Activated naive CD4-positive, alpha-beta T cell treated with anti-CD3 and anti-CD28 coated beads, Interleukin-2, amount 10 ng/mL, durations not matched to agents 7 days and 5 days (primary cell): ENCODE data around the gene COL4A6.

ENCODE experiments used
- CTCF ChIA-PET: fragments of 350-600 bp; sonication (Branson Sonifier 250); formaldehyde crosslinking; loops from one replicate; lab custom pipeline; 2021; ENCODE audit warnings: antibody characterized with exemption; lab: Charles Lee
- DNase-seq: peaks from one replicate; pipeline ENCODE4 v3.0.0-alpha.2; 2020
- H3K27ac Mint-ChIP-seq: one replicate; pipeline ENCODE4 v1.8.0; 2021; ENCODE audit warnings: mild to moderate bottlenecking, moderate library complexity, mixed read lengths
- H3K27me3 Mint-ChIP-seq: one replicate; pipeline ENCODE4 v1.8.0; 2021; ENCODE audit warnings: mild to moderate bottlenecking, mixed read lengths
- H3K36me3 Mint-ChIP-seq: one replicate; pipeline ENCODE4 v1.8.0; 2021; ENCODE audit warnings: mixed read lengths
- H3K4me1 Mint-ChIP-seq: one replicate; pipeline ENCODE4 v1.8.0; 2021; ENCODE audit warnings: mixed read lengths
- H3K4me3 Mint-ChIP-seq: one replicate; pipeline ENCODE4 v1.8.0; 2021; ENCODE audit warnings: mild to moderate bottlenecking, moderate library complexity, mixed read lengths
- H3K9me3 Mint-ChIP-seq: one replicate; pipeline ENCODE4 v1.8.0; 2021; ENCODE audit warnings: mixed read lengths

COL4A6 gene

GRCh38 chrX:108299704-108300103 lies 138.5 kb downstream of the COL4A6 start:
- peaks cover 4% of the 10 kb centered on the region for H3K27me3 Mint-ChIP-seq

GRCh38 chrX:108299101-108299591 lies 139.1 kb downstream of the COL4A6 start:
- Mint-ChIP-seq H3K27me3 (peaks cover 4% of the 10 kb centered on the region), H3K4me3 (no peak overlapping the region), H3K9me3 (no peaks in the 10 kb centered on the region), H3K36me3 (no peaks in the 10 kb centered on the region), H3K4me1 (no peaks in the 10 kb centered on the region), H3K27ac (no peak overlapping the region)
- CTCF ChIA-PET = no interaction called here
- DNase-seq = no peak

More at GRCh38 chrX:108299704-108300103, 138.5 kb downstream of the COL4A6 start:
- no peak for DNase-seq
- no peaks in the 10 kb centered on the region for H3K4me1 Mint-ChIP-seq
- H3K9me3 Mint-ChIP-seq = no peaks in the 10 kb centered on the region
- CTCF ChIA-PET = no interaction called here
- H3K4me3 Mint-ChIP-seq = no peak overlapping the region
- no peak overlapping the region for H3K27ac Mint-ChIP-seq
- no peaks in the 10 kb centered on the region for H3K36me3 Mint-ChIP-seq

DNA sequence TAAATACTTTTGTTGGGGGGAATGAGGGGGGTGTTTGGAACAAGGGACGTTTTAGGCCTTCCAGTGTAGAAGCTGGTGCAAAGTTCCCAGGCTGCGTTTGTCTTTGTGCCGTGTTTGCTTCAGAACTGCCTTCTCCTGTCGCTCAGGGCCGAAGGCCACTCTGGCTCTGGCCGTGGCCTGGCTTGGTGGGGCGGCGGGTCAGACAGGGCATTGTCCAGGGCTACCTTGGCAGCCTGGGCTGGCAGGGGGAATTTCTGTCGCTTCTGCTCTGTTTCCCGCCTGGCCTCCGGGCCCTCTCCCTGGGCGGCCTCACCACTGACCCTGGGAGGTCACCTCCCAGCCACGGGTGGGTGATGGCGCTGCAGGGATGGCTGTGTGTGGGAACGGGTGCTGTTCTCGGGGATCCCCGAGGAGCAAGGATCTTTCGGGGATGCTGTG lies 140.0 kb downstream of the COL4A6 start:
- Mint-ChIP-seq H3K9me3 (no peaks in the 10 kb centered on the region), H3K27me3 (peaks cover 2% of the 10 kb centered on the region), H3K4me3 (no peak overlapping the region), H3K4me1 (no peaks in the 10 kb centered on the region), H3K27ac (no peak overlapping the region), H3K36me3 (no peaks in the 10 kb centered on the region)
- CTCF ChIA-PET = no interaction called here
- DNase-seq = no peak

DNA sequence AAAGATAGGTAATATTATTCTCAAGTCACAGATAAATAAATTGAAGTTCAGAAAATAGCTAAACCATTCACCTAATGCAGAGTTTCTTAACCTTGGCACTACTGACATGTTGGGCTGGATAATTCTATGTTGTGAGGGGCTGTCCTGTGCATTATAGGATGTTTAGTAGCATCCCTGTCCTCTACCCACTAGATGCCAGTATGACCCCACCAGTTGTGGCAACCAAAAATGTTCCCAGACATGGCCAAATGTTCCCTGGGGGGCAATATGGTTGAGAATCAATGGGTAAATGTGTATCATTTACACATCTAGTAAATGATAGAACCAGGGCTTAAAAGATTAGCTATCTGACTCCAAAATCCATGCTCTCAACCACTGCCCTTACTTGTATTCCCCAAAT lies 140.9 kb downstream of the COL4A6 start:
- Mint-ChIP-seq H3K27me3 (peaks cover 3% of the 10 kb centered on the region), H3K27ac (no peak overlapping the region), H3K9me3 (no peaks in the 10 kb centered on the region), H3K36me3 (no peaks in the 10 kb centered on the region), H3K4me1 (no peaks in the 10 kb centered on the region), H3K4me3 (no peak overlapping the region)
- DNase-seq = no peak
- CTCF ChIA-PET = no interaction called here

DNA sequence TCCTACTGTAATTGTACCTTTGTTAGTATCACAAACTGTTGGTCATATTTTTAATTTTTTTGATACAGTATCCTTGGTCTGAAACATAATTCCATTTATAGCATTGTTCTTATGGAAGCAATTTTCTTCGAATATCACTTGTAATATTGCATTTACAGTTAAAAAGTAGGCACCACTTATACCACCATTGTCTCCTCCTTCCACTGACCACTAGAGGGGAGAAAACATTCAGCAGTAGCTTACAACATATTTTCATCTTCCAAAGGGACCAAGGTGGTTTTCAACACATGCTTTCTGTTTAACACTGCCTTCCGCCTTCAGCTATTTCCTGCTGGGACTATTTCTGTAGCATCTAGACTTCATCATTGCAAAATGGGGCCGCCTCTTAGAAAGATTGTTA lies 146.2 kb downstream of the COL4A6 start:
- H3K9me3 Mint-ChIP-seq = no peaks in the 10 kb centered on the region
- CTCF ChIA-PET = no interaction called here

DNA sequence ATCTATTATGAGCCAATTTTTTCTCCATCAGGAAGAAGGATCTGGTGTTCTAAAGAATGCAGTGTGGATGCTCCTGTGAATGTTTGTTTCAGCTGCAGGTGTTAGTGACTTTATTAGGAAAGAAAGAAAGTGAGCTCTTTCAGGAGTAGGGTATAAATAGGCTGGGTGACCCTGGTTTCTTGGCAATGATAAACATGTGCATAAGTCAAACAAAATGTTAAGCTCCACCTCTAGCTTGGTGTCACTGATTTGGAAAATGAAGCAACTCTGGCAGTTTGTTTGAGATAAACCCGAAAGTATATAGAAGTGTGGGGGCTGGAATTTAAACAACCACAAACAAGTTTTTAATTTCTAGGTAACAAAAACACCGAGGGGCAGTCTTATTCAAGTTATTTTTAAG lies 152.3 kb downstream of the COL4A6 start:
- Mint-ChIP-seq H3K9me3 (no peaks in the 10 kb centered on the region), H3K36me3 (no peaks in the 10 kb centered on the region), H3K27me3 (no peaks in the 10 kb centered on the region), H3K27ac (no peak overlapping the region), H3K4me3 (no peak overlapping the region), H3K4me1 (no peaks in the 10 kb centered on the region)
- CTCF ChIA-PET = no interaction called here
- DNase-seq = no peak

More for the DNA sequence above, 146.2 kb downstream of the COL4A6 start:
- Mint-ChIP-seq H3K27me3 (peaks cover 3% of the 10 kb centered on the region), H3K27ac (no peak overlapping the region), H3K36me3 (no peaks in the 10 kb centered on the region), H3K4me3 (no peak overlapping the region), H3K4me1 (no peaks in the 10 kb centered on the region)
- DNase-seq = no peak

DNA sequence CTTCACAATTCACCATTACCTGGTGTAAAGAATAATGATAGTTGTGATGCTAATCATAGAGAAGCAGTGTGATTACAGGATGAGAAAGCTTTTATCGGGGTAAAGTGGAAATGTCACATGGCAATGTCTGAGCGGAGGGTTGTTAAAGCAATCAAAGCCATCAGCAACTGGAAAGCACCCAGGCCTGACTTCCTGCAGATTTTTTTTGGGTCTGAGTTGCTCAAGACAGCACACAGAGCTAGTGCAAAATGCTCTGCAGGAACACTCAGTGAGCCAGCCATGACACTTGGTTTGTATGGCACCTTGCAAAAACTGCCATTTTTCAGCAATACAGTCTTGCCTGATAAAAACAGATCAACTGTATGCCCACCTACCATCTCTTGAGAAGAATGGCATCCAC lies 152.9 kb downstream of the COL4A6 start:
- CTCF ChIA-PET = no interaction called here
- Mint-ChIP-seq H3K4me3 (no peak overlapping the region), H3K9me3 (no peaks in the 10 kb centered on the region), H3K4me1 (no peaks in the 10 kb centered on the region), H3K27me3 (no peaks in the 10 kb centered on the region), H3K36me3 (no peaks in the 10 kb centered on the region), H3K27ac (no peak overlapping the region)
- no peak for DNase-seq

GRCh38 chrX:108275732-108276131 lies 162.5 kb downstream of the COL4A6 start:
- no peak for DNase-seq
- H3K27ac Mint-ChIP-seq = no peak overlapping the region
- H3K4me1 Mint-ChIP-seq = no peaks in the 10 kb centered on the region
- no peaks in the 10 kb centered on the region for H3K27me3 Mint-ChIP-seq
- H3K36me3 Mint-ChIP-seq = no peaks in the 10 kb centered on the region
- H3K4me3 Mint-ChIP-seq = no peak overlapping the region
- CTCF ChIA-PET = no interaction called here
- no peaks in the 10 kb centered on the region for H3K9me3 Mint-ChIP-seq

GRCh38 chrX:108271397-108271787 lies 166.8 kb downstream of the COL4A6 start:
- no peak for DNase-seq
- no peaks in the 10 kb centered on the region for H3K4me1 Mint-ChIP-seq
- H3K36me3 Mint-ChIP-seq = no peaks in the 10 kb centered on the region
- CTCF ChIA-PET = no interaction called here
- H3K27ac Mint-ChIP-seq = no peak overlapping the region
- H3K27me3 Mint-ChIP-seq = no peaks in the 10 kb centered on the region
- H3K9me3 Mint-ChIP-seq = no peaks in the 10 kb centered on the region
- no peak overlapping the region for H3K4me3 Mint-ChIP-seq

GRCh38 chrX:108270739-108271396 lies 167.4 kb downstream of the COL4A6 start:
- no peaks in the 10 kb centered on the region for H3K27me3 Mint-ChIP-seq
- CTCF ChIA-PET = no interaction called here
- no peak overlapping the region for H3K4me3 Mint-ChIP-seq
- no peak for DNase-seq
- H3K36me3 Mint-ChIP-seq = no peaks in the 10 kb centered on the region
- no peak overlapping the region for H3K27ac Mint-ChIP-seq
- no peaks in the 10 kb centered on the region for H3K9me3 Mint-ChIP-seq
- no peaks in the 10 kb centered on the region for H3K4me1 Mint-ChIP-seq

DNA sequence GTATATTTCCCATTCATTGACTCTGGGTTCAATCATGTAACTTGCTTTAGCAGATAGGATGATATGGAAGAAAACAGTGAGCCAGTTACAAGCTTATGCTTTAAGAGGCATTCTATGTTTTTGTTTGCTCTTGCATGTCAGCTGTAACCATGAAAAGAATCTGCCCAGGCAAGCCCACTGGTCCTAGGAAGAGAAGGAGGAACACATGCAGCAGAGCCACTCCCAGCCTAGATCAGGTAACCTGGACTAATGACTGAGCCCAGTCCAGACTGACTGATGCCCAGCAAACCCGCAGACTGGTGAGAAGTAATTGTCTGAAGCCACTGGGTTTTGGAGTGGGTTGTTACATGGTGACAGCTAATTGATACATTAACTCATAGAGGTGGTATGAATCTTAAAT lies 167.9 kb downstream of the COL4A6 start:
- Mint-ChIP-seq H3K4me1 (no peaks in the 10 kb centered on the region), H3K27ac (no peak overlapping the region), H3K27me3 (no peaks in the 10 kb centered on the region), H3K9me3 (no peaks in the 10 kb centered on the region), H3K36me3 (no peaks in the 10 kb centered on the region), H3K4me3 (no peak overlapping the region)
- CTCF ChIA-PET = no interaction called here
- DNase-seq = no peak

DNA sequence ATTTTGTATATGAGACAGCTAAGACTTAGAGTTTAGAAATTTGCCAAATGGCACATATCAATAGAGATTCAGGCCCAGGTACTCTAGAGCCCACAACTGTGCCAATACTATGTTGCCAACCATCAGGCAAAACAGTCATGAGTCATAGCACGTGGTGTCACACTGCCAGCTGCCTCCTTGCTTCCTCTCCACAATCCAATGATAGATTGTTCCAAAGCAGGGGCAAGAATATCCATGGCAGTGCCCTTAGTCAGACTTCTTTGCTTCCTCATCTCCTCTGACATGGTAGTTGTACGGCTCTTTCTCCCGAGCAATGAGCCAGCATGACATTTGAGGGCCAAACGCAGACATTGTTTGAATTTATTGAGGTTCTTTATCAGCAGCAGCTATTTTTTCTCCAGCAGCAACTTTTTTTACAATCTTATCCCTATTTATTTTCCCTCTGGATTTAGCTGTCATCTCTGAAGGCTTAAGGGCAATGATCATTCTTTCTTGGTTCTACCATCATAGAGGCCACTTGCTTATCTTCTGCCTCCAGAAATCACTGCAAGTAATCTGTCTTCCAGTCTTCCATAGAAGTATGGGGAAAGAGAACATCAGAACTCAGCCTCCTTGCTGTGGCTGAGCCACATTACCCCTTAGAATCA lies 169.7 kb downstream of the COL4A6 start:
- H3K4me3 Mint-ChIP-seq = no peak overlapping the region
- no peaks in the 10 kb centered on the region for H3K36me3 Mint-ChIP-seq
- DNase-seq = no peak
- no peaks in the 10 kb centered on the region for H3K27me3 Mint-ChIP-seq
- H3K9me3 Mint-ChIP-seq = no peaks in the 10 kb centered on the region
- no peaks in the 10 kb centered on the region for H3K4me1 Mint-ChIP-seq
- no peak overlapping the region for H3K27ac Mint-ChIP-seq
- CTCF ChIA-PET = no interaction called here

DNA sequence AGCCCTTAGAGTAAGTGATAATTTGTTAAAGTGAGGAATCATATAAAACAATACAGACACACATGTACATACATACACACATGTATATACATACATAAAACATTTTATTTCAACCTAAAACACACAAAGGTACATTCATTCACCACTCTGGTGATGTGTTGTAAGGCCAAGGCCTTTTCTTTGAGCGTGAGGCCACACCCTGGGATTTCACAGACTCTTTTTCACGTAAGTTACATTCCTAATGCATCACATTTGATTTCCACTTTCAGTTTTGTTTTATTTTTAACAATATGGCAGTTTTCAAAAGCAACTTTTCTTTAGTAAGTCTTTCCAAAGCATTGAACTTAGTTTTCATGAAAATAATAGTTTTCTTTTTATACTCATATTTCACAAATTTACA lies 170.7 kb downstream of the COL4A6 start:
- CTCF ChIA-PET = no interaction called here
- no peaks in the 10 kb centered on the region for H3K27me3 Mint-ChIP-seq
- DNase-seq = no peak

DNA sequence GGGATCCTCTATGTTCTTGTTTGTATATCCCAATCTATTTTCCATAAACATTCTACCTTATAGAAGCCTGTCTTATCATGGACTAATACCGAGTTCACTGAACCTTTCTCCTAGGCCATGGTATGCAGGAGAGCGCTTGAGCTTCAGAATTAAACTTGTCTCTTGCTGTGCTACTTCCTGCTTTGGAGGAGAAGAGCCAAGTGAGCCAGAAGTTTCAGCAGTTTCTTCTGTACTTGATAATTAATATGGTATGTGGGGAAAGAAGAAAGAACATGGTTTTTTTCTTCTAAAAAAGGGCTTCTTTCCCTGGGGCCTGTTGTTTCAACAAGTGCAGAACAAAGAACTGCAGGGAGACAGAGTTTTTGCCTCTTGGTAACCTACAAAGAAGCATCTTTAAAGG lies 173.8 kb downstream of the COL4A6 start:
- CTCF ChIA-PET = no interaction called here
- no peaks in the 10 kb centered on the region for H3K9me3 Mint-ChIP-seq

More for the DNA sequence above, 170.7 kb downstream of the COL4A6 start:
- Mint-ChIP-seq H3K4me1 (no peaks in the 10 kb centered on the region), H3K36me3 (no peaks in the 10 kb centered on the region), H3K4me3 (no peak overlapping the region), H3K27ac (no peak overlapping the region), H3K9me3 (no peaks in the 10 kb centered on the region)

DNA sequence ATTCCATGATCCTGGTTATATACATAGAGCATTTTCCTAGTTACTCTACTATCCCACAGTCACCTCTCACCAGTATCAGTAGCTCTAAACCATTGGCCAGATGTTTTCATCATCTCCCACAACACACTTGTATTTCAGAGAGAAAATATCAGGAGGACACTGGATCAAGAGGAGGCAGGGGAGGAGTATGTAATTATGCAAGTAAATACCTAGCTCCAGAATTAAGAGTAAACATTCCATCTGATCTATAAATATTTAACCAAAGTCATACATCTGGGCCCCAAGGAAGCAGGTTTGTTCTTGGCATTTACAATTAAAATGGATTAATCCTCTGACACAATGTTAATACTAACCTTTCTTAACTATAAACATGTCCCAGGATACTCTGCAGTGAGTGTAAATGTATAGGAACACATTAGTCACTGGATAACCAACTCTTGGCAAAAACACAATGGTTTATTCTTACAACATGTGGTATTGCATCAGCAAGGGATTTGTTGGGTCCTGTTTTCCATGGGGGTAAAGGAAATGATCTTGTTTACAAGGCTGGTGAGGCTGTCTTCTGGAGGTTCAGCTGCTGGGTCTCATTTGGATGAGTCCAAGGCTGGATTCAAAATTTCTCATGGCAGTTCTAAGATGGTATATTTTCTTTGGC lies 176.5 kb downstream of the COL4A6 start:
- no peak for DNase-seq
- Mint-ChIP-seq H3K4me3 (no peak overlapping the region), H3K27me3 (peaks cover 6% of the 10 kb centered on the region), H3K36me3 (no peaks in the 10 kb centered on the region), H3K9me3 (no peaks in the 10 kb centered on the region), H3K4me1 (no peaks in the 10 kb centered on the region), H3K27ac (no peak overlapping the region)
- CTCF ChIA-PET = no interaction called here

More for the DNA sequence above, 173.8 kb downstream of the COL4A6 start:
- H3K4me3 Mint-ChIP-seq = no peak overlapping the region
- no peaks in the 10 kb centered on the region for H3K36me3 Mint-ChIP-seq
- H3K27ac Mint-ChIP-seq = no peak overlapping the region
- no peaks in the 10 kb centered on the region for H3K4me1 Mint-ChIP-seq
- DNase-seq = no peak
- no peaks in the 10 kb centered on the region for H3K27me3 Mint-ChIP-seq
